HG02981 (cell line): Measurements from ENCODE around the gene PITPNM3.
"Not testable (repeated sequence)": the region's sequence is repeated elsewhere in the genome, so short reads cannot be mapped to it uniquely, and the experiment has no call there.

Experiments used
- ATAC-seq: cut with Tn5 transposase; IDR thresholded peaks from one replicate; pipeline ENCODE4 v1.9.1; 2021; ENCODE audit warnings: mild to moderate bottlenecking, moderate library complexity; ENCODE audit not compliant: unreplicated experiment

Gene PITPNM3

DNA sequence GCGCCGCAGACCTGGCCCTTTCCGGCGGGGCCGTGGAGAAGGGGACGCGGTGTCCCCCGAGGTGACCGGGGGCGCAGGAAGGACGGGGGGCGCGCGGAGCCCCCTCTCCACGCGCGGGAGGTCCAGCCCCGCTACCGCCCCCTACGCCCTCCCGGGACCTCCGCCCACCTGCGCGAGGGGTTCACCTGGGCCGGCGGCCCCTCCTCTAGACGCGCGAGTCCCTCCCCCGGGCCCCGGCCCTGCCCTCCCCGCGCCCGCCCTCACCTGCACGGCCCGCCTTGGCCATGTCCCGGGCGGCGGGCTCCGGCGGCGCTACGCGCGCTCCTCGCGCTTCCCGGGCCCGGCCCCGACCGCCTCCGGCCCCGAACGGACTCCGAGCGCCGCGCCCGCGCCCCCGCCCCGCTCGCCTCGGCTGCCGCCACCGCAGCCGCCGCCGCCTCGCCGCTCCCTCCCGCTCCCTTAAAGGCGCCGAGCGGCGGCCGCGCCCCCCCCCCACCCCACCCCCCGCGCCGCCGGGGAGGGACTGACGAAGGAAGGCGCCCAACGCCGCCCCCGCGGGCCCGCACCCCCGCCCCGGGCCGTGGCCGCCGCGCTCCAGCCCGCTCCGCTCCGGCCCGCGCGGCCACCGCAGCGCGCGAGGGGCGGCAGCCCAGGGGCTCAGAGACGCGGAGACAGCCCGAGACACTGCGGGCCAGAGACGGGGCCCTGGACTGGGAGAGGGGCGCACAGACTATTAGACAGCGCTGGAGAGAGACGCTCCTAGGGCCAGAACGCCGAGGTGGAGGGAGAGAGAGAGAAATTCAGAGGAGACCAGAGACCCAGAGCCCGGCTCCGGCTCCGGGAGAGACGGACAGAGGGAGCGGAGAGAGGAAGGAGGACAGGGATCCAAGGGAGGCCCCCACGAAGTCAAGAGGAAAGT lies at the start of gene PITPNM3:
TSS of gene PITPNM3 (minus strand) at position 435 of the 919 bp plus-strand sequence. CDS start at position 286, 149 bp downstream.
- no peak for ATAC-seq

DNA sequence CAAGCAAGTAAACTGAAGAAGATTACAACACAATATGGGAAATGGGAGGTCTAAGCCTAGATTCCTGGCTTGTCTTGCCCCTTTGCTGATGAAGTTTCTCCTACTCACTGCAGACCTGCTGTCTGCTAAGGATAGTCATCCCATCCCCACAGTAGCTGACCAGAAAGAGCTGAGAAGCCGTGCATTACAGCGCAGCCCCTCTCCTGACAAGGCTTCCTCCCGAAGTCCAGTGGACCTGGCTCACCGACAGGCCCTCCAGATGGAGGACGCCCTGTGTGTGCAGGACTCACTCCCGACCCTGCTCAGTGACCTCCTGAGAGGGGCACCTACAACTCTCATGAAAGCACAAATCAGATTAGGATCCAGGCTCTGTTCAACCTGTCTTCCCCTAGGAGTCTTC lies 48.8 kb upstream of the PITPNM3 start:
- no peak for ATAC-seq

DNA sequence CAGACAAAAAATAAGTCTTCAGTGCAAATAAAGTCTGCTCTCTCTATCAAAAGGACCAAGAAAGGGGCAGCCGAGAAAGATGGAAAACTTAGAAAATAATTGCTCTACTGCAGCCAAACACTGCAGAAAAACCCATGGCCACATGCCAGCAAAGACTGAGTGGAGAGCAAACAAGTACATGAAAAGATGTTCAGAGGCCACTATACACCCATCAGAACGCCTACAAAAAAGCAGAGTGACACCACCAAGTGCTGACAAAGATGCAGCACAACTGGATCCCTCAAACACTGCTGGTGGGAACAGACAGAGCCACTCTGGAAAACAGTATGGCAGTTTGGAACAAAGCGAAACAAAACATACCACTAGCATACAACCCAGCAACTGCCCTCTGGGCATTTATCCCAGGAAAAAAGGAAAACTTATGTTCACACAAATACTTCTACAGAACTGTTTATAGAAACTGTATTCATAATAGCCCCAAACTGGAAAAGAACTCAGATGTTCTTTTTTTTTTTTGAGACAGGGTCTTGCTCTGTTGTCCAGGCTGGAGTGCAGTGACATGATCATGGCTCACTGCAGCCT lies 47.5 kb upstream of the PITPNM3 start:
- ATAC-seq: no peak

DNA sequence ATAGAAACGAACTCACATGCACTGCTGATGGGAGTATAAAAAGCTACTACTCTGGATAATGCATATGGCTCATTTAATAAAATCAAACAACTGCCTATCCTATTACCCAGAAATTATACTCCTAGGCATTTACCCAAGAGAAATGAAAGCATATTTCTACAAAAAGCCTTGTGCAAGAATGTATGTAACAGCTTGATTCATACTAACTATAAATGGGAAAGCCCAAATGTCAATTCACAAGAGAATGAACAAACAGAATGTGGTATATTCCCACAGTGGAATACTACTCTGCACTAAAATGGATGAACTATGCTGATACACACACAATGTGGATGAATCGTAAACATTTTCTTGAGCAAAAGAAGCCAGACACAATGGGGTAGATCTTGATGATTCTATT lies 45.8 kb upstream of the PITPNM3 start:
- no peak for ATAC-seq

DNA sequence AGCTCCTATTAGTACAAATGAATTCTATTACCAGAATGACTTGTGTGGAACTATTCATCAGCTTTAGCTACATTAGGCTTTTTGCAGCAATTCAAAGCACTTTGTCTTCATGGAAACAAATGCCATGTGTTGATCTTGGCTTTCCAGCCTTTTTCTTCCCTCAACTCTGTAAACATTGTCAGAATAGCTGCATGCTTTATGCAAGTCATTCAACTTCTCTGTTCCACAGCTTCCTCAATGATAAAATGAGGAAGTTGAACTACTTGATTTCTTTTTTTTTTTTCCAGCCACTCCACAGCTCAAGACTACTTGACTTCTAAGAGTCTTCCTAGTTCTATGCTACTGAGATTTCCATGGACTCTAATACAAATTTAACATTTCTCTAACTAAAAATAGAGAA lies 43.0 kb upstream of the PITPNM3 start:
- no peak for ATAC-seq

DNA sequence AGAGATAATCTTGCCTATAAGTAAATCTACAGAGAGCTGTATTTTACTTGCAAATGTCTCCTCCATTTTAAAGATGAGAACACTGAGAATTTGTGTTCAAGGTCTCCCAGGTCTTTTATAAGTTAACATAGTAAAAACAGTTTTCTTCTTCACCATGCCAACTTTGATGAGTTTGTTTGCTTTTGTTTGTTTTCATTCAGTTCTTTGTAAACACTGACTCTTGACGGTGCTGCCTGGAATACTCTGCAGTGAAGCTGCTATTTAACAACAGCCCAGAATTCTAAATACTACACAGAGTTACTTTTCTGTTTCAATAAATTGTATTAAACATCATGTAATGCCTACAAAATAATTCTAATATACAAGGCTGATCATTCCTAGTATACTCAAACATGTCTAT lies 41.4 kb upstream of the PITPNM3 start:
- no peak for ATAC-seq

DNA sequence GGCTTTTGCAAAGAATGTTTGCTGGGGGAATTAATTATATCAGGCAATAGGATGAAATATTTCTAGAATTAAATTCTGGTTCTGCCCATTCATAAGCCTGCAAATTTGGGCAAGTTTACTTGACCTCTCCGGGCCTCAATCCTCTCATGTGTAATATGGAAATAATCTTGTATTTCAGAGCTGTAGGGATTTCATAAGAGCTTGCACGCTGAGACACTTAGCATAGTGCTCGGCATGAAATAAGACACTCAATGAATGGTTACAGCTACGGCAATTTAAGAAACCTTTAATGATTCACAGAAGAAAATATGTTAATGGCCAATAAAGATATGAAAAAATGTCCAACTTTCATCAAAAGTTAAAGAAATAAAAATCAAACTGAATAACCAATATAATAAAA lies 40.6 kb upstream of the PITPNM3 start:
- ATAC-seq: no peak

DNA sequence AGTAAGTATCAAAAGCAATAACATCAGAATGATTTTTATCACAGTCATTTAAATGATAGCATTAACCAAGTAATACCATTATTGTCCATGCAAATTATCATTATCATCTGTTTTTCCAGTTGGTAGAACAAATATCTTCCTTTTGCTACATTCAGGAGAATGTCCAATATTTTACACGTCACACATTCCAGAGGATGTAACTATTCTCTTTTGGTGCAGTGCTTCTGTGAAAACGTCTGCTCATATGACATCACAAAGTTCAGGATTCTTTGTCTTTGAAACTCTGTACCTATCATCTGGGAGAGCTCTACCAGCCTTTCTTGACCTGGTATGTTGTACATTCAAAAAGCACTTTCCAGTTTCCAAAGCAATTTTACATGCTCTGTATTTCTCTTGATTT lies 40.2 kb upstream of the PITPNM3 start:
- no peak for ATAC-seq

DNA sequence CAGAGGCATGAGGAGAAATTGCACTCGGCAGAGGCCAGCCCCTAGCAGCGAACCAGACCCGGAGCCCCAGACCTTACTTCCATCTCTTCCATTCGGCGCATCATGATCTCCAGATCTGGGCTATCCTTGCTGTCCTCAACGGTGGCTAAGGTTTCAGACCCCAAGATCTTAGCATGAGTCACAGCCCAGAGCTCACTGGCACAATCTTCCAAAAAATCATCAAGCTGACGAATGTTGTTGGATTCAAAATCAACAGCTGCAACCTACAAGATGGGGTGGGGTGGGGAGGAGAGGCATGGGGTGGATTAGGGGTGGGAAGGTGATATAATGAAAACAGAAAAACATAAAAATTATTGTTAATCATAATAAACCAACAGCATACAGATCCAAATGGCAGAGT lies 39.7 kb upstream of the PITPNM3 start:
- no peak for ATAC-seq

DNA sequence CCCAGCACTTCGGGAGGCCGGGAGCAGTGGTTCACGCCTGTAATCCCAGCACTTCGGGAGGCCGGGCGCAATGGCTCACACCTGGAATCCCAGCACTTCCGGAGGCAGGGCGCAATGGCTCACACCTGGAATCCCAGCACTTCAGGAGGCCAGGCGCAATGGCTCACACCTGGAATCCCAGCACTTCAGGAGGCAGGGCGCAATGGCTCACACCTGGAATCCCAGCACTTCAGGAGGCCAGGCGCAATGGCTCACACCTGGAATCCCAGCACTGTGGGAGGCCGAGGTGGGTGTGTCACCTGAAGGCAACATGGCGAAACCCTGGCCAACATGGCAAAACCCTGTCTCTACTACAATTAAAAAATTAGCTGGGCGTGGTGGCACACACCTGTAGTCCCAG lies 37.0 kb upstream of the PITPNM3 start:
- ATAC-seq: not testable (repeated sequence)

DNA sequence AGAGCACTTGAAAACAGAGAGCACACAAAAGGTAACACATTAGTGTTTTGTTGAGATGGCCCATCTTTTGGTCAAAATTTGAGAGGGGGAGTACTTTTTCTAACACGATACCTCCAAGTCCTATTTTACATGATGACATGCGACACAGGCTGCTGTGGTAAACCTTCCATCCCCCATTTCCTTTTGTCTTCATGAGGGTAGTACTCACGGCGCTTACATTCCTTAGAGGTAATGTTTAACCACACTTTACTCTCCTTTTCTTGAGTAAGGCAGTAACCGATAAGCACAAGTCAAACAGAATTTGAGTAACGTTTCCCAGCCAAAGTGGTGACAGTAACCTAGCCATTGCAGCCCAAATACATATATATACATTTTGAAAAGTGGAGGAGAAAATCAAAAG lies 35.8 kb upstream of the PITPNM3 start:
- ATAC-seq: no peak

DNA sequence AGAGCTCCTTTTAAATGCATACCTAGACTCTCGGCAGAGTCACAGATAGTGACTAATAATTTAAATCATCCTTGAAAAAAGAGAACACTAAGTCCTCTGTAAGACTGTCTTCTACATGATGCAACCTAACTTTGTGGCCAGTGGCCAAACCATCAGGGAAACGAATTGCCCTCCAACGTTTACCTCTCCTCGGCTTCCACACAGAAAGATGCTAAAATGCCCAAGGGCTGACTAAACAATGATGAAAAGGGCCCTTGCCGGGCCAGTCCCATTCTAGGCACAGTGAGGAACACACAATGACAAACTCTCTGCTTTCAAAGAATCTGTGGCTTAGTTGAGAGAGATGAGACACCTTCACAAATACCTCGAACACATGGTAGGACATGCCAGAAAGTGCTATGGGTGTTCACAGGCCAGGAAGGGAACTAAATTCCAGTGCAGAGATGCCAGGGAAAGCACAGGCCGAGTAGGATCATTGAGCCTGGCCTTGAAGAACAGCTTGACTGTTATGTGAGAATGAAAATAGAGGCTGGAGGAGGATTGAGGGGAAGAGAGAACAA lies 35.3 kb upstream of the PITPNM3 start:
- no peak for ATAC-seq

DNA sequence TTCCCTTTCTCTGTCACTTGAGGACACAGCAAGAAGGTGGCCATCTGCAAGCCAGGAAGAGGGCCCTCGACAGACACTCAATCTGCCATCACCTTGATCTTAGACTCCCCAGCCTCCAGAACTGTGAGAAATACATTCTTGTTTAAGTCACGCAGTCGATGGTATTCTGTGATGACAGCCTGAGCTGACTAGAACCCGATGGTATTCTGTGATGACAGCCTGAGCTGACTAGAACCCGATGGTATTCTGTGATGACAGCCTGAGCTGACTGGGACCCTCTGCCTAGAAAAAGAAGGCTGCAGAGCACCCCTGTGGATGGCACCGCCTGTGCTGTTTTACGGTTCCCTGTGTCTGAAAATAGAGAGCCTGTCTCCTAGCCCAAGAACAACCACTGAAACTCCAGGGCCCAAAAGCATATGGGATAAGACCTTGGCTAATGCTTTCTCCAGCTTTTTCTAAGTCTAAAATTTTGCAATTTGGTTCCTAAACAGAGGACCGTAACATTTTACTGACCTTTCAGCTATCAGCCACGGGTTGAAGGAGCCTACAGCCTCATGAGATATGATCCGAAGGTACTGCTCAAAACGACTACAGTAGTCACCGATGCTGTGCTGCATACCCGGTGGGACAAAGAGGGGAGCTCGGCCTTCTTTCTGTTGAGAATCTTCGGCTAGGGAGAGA lies 33.1 kb upstream of the PITPNM3 start:
- ATAC-seq: no peak

DNA sequence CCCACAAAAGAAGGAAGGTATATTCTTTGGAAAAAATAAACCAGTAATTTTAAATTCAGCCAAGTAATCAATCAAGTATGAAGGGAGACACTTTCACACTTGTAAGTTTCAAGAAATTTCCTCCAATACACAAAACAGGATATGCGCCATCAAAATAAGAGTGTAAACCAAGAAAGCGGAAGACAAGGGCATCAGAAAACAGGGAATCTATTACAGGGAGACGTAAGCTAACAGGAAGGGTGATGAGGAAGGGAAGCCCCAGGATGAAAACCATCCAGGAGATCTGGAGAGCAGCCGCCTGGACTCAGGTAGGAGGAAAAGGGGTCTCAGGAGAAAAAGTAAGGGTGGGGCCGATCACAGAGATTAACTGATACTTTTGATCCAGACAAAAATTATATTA lies 31.8 kb upstream of the PITPNM3 start:
- no peak for ATAC-seq

DNA sequence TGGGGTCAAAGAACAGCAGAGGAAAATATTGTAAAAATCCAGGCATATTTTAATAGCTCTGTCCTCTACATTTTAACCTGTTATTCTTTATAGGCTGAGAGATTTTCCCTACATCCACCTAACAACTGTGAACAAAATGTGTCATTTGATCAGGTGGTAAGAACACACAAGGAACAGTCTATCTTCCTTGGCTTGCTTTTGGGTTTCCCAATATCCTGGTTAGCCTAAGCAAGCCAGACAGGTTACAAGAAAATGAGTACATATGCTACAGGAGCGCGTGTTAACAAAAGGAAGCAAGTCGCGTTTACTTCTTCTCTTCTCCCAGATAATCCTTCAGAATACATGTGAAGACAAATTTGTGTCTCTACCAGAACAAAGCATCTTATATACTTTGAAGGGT lies 31.0 kb upstream of the PITPNM3 start:
- no peak for ATAC-seq

DNA sequence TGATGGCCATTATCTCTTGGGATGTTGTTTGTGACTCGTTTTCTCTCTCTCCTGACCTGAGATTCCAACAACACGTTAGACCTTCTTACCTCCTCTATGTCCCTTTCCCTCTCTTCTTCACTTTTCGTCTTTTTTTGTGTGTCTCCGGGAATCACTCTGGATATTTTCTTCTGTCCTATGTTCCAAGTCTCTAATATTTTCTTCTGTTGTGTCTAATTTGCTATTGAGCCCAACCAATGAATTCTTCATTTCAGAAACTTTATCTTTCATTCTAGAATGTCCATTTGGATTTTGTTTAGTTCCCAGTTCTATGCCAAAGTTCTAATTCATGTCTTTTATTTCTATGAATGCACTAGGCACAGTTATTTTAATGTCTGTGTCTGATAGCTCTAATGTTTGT lies 27.1 kb upstream of the PITPNM3 start:
- ATAC-seq: no peak

DNA sequence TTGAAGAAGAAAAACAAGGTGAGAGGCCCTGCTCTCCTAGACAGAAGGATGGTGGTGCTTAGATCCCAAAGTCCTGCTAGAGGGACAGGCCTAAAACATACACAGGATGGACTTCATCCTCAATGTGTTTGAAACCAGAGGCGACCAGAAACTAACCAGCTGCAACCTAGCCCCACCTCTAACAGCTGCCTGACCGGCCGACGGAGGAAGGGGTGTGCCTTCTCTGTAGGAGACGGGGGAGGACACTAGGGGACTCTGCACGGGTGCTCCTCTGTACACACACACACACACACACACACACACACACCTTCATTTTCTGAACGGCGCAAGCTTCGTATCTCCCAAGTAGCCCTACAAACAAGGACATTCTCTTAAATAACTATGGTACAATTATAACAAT lies 24.3 kb upstream of the PITPNM3 start:
- no peak for ATAC-seq

DNA sequence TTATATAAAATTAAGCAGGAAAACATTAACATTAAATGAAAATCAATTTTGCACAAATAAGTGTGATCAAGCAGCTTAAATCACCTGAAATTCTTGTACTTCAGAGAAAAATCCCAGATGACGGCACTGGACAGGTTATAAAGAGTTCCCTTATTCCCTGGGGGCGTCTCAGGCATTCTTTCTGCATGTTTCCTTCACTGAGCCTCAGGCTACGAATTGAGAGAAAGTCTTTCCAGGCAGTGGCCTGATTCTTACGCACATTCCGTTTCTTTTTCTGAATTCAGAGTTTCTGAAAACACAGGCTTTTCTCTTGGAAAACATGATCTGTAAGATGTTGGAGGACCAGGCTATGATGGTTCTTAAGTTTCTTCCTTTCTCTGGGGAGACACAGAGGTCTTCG lies 22.1 kb upstream of the PITPNM3 start:
- no peak for ATAC-seq

DNA sequence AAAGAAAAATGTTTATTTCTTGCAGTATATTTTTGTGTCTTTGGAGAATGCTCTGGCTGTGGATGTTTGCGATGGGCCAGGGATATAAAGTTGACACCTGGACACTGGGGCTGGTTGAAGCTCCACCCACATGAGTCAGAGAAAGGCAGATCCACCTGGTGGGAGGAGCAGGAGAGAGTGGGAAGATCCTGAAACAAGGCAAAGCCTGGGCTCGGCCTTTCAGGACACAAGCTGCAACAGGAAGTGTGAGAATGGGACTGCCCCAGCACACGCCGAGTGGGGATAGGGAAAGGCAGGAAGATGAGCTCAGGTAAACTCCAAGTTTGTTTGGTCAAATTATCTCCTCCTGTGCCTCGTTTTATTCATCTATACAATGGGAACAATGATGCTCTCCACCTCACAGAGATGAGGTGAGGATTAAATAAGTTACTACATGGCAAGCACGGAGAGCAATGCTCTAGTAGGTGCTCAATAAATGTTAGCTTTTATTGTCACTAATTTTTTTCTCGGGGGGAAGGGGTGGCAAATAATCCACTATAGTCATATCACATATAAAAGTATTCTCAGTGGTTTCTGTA lies 21.4 kb upstream of the PITPNM3 start:
- ATAC-seq: no peak

DNA sequence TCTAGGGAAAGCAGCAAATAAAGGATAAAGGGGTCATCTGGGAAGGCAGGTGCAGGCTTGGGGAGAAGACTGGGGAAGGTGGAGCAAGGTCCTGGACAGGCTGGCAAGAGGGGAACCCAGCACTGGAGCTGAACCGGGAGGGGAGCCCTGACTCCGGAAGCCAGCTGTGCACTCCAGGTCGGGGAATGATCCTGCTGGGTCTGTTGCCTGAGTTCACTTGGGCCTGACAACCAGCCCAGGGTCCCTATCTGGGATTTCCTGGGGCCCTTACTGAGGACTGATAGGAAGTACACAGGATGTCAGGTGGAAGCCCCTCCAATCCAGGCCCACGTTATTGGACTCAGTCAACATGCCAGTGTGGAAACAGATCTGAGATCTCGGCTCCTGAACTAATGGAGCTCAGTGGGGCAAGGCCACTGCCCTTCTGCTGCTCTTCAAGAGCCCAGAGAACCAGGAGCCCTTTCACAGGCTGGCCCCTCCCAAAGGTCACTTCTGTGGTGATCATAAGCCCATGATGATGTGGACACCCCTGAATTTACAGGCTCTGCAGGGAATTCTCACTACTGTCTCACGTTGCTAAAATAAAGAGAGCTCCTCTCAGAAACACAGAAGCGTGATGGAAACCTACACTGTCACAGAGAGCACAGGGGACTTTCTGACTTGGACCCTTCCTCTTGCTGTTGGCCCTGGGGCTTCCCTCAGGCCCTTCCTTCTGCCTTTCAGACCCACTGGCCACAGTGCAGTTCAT lies 19.9 kb upstream of the PITPNM3 start:
- ATAC-seq: no peak

DNA sequence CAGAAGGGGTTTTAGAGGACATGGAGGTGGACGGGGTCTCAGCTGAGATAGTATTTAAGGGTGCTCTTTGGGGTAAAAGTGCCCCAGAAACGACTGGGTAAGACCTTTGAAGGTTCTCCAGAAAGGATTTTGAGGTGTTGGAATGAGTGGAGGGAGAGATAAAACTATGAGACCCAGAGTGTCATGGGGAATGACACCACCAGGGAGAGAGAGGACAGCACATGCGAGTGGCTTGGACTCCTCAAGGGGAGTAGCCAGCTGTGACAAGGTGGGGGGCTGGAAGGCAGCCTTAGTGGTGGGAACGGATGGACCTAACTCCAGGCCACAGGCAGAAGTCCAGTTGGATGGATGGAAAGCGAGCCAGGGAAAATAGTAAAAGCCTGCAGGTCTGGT lies 19.2 kb upstream of the PITPNM3 start:
- ATAC-seq: no peak
